CD4-positive, alpha-beta T cell (primary cell): ENCODE results near the gene SAYSD1. TPM values are rescaled to one million over a fixed set of nuclear protein-coding genes. Genes with fewer than 3 reads are reported as not detected.

Experiments used
- ATAC-seq: fragments of 200-7000 bp; cut with Tn5 transposase; one replicate; pipeline ENCODE4 v1.10.0; 2022; ENCODE audit warnings: mild to moderate bottlenecking; ENCODE audit not compliant: poor library complexity
- CTCF ChIA-PET: fragments of 350-600 bp; sonication (Branson Sonifier 250); formaldehyde crosslinking; loops from one replicate; lab custom pipeline; 2021; ENCODE audit warnings: antibody characterized with exemption, inconsistent platforms; lab: Charles Lee
- POLR2A ChIA-PET: fragments of 350-600 bp; sonication (Branson Sonifier 250); formaldehyde crosslinking; loops from one replicate; lab custom pipeline; 2021; ENCODE audit warnings: antibody characterized with exemption, inconsistent platforms; lab: Charles Lee
- DNase-seq, 14 experiments: peaks; one replicate each; pipeline ENCODE4 v3.0.0-alpha.2; 2013 to 2020; ENCODE audit warnings: mixed read lengths in 2 of 14
- H3K27ac ChIP-seq, 2 donors: one replicate each; pipeline versions ENCODE4 v1.5.1 to v1.7.0; 2013; ENCODE audit warnings: low read length in 2 of 2, low read depth in 1 of 2, mild to moderate bottlenecking in 1 of 2
- H3K27me3 ChIP-seq, 2 experiments: 1 replicate in 1 of 2; 2 replicates in 1 of 2; pipeline versions ENCODE4 v1.6.1 to v1.7.0; 2013; ENCODE audit warnings: low read length in 2 of 2, control low read depth in 1 of 2, mild to moderate bottlenecking in 1 of 2, moderate library complexity in 1 of 2; ENCODE audit not compliant: insufficient read depth in 2 of 2, control insufficient read depth in 1 of 2
- H3K36me3 ChIP-seq: one replicate; pipeline ENCODE4 v1.6.1; 2013; ENCODE audit warnings: low read length, control low read depth; ENCODE audit not compliant: insufficient read depth
- H3K4me1 ChIP-seq: one replicate; pipeline ENCODE4 v1.6.1; 2013; ENCODE audit warnings: low read length, control low read depth; ENCODE audit not compliant: insufficient read depth
- H3K4me3 ChIP-seq: one replicate; pipeline ENCODE4 v1.5.1; 2013; ENCODE audit warnings: mild to moderate bottlenecking, low read length, moderate library complexity
- H3K9me3 ChIP-seq, 2 experiments: 1 replicate in 1 of 2; 2 replicates in 1 of 2; pipeline versions ENCODE4 v1.6.1 to v1.7.0; 2013; ENCODE audit warnings: low read length in 2 of 2, mild to moderate bottlenecking in 2 of 2, control low read depth in 1 of 2, moderate library complexity in 1 of 2; ENCODE audit not compliant: control insufficient read depth in 1 of 2, insufficient read depth in 1 of 2
- H3K27ac Mint-ChIP-seq: one replicate; pipeline ENCODE4 v1.8.0; 2020; ENCODE audit warnings: mixed read lengths
- H3K27me3 Mint-ChIP-seq: one replicate; pipeline ENCODE4 v1.8.0; 2021; ENCODE audit warnings: mixed read lengths
- H3K36me3 Mint-ChIP-seq: one replicate; pipeline ENCODE4 v1.8.0; 2021; ENCODE audit warnings: low read depth, mixed read lengths
- H3K4me1 Mint-ChIP-seq: one replicate; pipeline ENCODE4 v1.8.0; 2021; ENCODE audit warnings: low read depth, mixed read lengths
- H3K4me3 Mint-ChIP-seq: one replicate; pipeline ENCODE4 v1.8.0; 2020; ENCODE audit warnings: mild to moderate bottlenecking, mixed read lengths
- H3K9me3 Mint-ChIP-seq: one replicate; pipeline ENCODE4 v1.8.0; 2020; ENCODE audit warnings: mixed read lengths
- CTCF ChIP-seq: fragments of 200-600 bp; IDR thresholded peaks from one replicate; pipeline ENCODE4 v1.8.0; 2022; ENCODE audit warnings: antibody characterized with exemption, mild to moderate bottlenecking
- intact Hi-C, 2 experiments: fragments of 100-400 bp; cut with DNase I in 1 of 2; cut with micrococcal nuclease in 1 of 2; formaldehyde crosslinking; loops; one replicate each; pipeline versions ENCODE4 v1.15.1 to v1.9.0; 2023 to 2025; cut with DNase I, micrococcal nuclease
- total RNA-seq, 174 experiments: library from RNA in 2 of 174; stranded (reverse) in 2 of 174; gene quantifications; one replicate each; pipeline ENCODE4 v1.2.3 and lab custom pipeline; 2021 to 2026

SAYSD1 gene
- total RNA-seq, 2 experiments from 2014 or later = 18.7 to 21.3 TPM

GRCh38 chr6:39074486-39074885 is 40.5 kb downstream of the SAYSD1 start:
- Mint-ChIP-seq H3K4me3 (no peak overlapping the region), H3K36me3 (no peaks in the 10 kb centered on the region), H3K9me3 (no peaks in the 10 kb centered on the region), H3K27ac (no peak overlapping the region), H3K27me3 (no peaks in the 10 kb centered on the region), H3K4me1 (no peaks in the 10 kb centered on the region)
- DNase-seq = no peak
- Histone ChIP-seq H3K4me3 (no peak overlapping the region), H3K9me3 (no peaks in the 10 kb centered on the region), H3K27ac (no peak overlapping the region), H3K4me1 (no peaks in the 10 kb centered on the region), H3K27me3 (no peaks in the 10 kb centered on the region), H3K36me3 (no peaks in the 10 kb centered on the region)
- ChIA-PET CTCF (no interaction called here), POLR2A (no interaction called here)
- TF ChIP-seq CTCF = no peak
- intact Hi-C loops = no loop called here
- no peak for ATAC-seq

- POLR2A ChIA-PET = no interaction called here
- DNase-seq (no peak), ATAC-seq (no peak)
- no peaks in the 10 kb centered on the region for H3K4me1 Mint-ChIP-seq
- intact Hi-C loops = no loop called here
- no peaks in the 10 kb centered on the region for H3K9me3 ChIP-seq
- H3K27me3 ChIP-seq = no peaks in the 10 kb centered on the region
- no peak overlapping the region for H3K4me3 ChIP-seq
- H3K27ac Mint-ChIP-seq = no peak overlapping the region
- CTCF ChIA-PET = no interaction called here
- no peaks in the 10 kb centered on the region for H3K4me1 ChIP-seq
- no peaks in the 10 kb centered on the region for H3K9me3 Mint-ChIP-seq
- H3K27ac ChIP-seq = no peak overlapping the region
- H3K36me3 Mint-ChIP-seq = no peaks in the 10 kb centered on the region
- H3K27me3 Mint-ChIP-seq = peaks cover 5% of the 10 kb centered on the region
- H3K36me3 ChIP-seq = no peaks in the 10 kb centered on the region
- TF ChIP-seq CTCF = no peak
- no peak overlapping the region for H3K4me3 Mint-ChIP-seq
Measured at GRCh38 chr6:39073471-39074355, 41.3 kb downstream of the SAYSD1 start.

GRCh38 chr6:39072830-39073229 is 42.2 kb downstream of the SAYSD1 start:
- POLR2A ChIA-PET = no interaction called here
- no peak overlapping the region for H3K4me3 ChIP-seq
- H3K27ac Mint-ChIP-seq = no peak overlapping the region
- no peaks in the 10 kb centered on the region for H3K9me3 Mint-ChIP-seq
- no peaks in the 10 kb centered on the region for H3K4me1 Mint-ChIP-seq
- H3K36me3 Mint-ChIP-seq = no peaks in the 10 kb centered on the region
- no peaks in the 10 kb centered on the region for H3K36me3 ChIP-seq
- DNase-seq = no peak
- intact Hi-C loops = no loop called here
- H3K9me3 ChIP-seq = no peaks in the 10 kb centered on the region
- TF ChIP-seq CTCF = no peak
- H3K4me3 Mint-ChIP-seq = no peak overlapping the region
- ATAC-seq = no peak
- H3K27me3 Mint-ChIP-seq = peaks cover 5% of the 10 kb centered on the region
- H3K27me3 ChIP-seq = no peaks in the 10 kb centered on the region
- no peaks in the 10 kb centered on the region for H3K4me1 ChIP-seq
- no peak overlapping the region for H3K27ac ChIP-seq
- CTCF ChIA-PET = no interaction called here
